ENCODE data around the gene ZNF74.
A peak's percentile ranks its signal among the peaks of the same experiment; 100 is the strongest.
"Not testable (repeated sequence)": the region's sequence is repeated elsewhere in the genome, so short reads cannot be mapped to it uniquely, and the experiment has no call there.

The ZNF74 gene

GRCh38 chr22:20450551-20450906 is 56.6 kb downstream of the ZNF74 start:
- DNase-seq: no peak

- DNase-seq: not testable (repeated sequence)
Observed at GRCh38 chr22:20451129-20451778, 57.3 kb downstream of the ZNF74 start.

- DNase-seq: no peak
Observed at GRCh38 chr22:20451920-20452319, 58.0 kb downstream of the ZNF74 start.

GRCh38 chr22:20453222-20453621 is 59.3 kb downstream of the ZNF74 start:
- no peak for DNase-seq

GRCh38 chr22:20455709-20456063 is 61.7 kb downstream of the ZNF74 start:
- DNase-seq: no peak

- DNase-seq: peak; percentile 38
Observed at GRCh38 chr22:20456064-20456721, 62.2 kb downstream of the ZNF74 start.

GRCh38 chr22:20456722-20457076 is 62.7 kb downstream of the ZNF74 start:
- no peak for DNase-seq

GRCh38 chr22:20457506-20458240 is 63.7 kb downstream of the ZNF74 start:
- DNase-seq: no peak
